ENCODE results near the gene CD55.

CD55 gene

DNA sequence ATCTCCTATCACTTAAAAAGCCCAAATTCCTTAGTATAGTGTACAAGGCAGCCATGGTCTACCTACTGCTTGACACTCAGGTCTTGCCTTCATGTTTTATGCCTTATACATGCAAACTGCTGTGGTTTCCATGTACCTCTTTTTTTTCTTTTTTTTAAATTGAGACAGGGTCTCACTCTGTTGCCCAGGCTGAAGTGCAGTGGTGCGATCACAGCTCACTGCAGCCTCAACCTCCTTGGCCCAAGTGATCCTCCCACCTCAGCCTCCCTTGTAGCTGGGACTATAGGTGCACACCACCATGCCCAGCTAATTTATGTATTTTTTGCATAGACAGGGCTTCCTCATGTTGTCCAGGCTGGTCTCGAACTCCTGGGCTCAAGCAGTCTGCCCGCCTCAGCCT is 8.0 kb downstream of the CD55 start:
- TF ChIP-seq, protein P1, sequence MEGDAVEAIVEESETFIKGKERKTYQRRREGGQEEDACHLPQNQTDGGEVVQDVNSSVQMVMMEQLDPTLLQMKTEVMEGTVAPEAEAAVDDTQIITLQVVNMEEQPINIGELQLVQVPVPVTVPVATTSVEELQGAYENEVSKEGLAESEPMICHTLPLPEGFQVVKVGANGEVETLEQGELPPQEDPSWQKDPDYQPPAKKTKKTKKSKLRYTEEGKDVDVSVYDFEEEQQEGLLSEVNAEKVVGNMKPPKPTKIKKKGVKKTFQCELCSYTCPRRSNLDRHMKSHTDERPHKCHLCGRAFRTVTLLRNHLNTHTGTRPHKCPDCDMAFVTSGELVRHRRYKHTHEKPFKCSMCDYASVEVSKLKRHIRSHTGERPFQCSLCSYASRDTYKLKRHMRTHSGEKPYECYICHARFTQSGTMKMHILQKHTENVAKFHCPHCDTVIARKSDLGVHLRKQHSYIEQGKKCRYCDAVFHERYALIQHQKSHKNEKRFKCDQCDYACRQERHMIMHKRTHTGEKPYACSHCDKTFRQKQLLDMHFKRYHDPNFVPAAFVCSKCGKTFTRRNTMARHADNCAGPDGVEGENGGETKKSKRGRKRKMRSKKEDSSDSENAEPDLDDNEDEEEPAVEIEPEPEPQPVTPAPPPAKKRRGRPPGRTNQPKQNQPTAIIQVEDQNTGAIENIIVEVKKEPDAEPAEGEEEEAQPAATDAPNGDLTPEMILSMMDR (conservative IDR thresholded peaks at IDR 0.05; ENCODE audit: low read depth, low read length) = no peak
- no peak for DNase-seq (ENCODE audit: low read depth)
- H3K4me3 ChIP-seq (ENCODE audit: low read depth, low read length) = no peak overlapping the region

DNA sequence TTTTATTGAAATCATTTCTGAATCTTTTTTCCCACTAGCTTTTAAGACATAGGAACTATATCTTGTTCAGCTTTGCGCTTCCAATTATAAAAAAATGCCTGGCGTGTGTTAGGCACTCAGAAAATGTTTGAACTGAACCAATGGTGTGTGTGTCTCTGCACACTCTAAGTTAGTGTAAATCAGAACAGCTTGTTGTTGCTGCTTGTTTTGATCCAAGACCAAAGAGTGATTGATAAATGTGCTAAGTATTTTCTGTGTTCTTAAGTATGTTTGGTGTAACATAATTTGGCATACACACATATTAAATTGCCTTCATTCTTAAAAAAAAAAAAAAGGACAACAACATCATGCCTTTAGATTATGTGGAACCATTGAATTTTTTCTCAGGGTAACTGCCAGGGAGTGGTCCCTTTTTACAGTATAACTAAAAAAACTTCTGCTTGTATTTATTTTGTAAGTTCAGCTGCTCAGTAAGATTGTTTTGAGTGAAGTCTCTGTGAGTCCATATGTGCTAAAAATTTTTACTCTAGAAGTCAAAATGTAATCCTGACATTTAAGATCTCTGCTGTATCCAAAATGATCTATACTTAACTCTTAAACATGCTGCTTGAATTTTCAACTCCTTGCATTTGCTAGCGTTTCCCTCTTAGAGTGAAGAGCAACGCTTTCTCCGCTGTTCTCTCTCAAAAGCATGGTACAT is 8.7 kb downstream of the CD55 start:
- DNase-seq (ENCODE audit: low read depth) = no peak
- TF ChIP-seq, protein P1 (conservative IDR thresholded peaks at IDR 0.05; ENCODE audit: low read depth, low read length) = no peak
- no peak overlapping the region for H3K4me3 ChIP-seq (ENCODE audit: low read depth, low read length)

DNA sequence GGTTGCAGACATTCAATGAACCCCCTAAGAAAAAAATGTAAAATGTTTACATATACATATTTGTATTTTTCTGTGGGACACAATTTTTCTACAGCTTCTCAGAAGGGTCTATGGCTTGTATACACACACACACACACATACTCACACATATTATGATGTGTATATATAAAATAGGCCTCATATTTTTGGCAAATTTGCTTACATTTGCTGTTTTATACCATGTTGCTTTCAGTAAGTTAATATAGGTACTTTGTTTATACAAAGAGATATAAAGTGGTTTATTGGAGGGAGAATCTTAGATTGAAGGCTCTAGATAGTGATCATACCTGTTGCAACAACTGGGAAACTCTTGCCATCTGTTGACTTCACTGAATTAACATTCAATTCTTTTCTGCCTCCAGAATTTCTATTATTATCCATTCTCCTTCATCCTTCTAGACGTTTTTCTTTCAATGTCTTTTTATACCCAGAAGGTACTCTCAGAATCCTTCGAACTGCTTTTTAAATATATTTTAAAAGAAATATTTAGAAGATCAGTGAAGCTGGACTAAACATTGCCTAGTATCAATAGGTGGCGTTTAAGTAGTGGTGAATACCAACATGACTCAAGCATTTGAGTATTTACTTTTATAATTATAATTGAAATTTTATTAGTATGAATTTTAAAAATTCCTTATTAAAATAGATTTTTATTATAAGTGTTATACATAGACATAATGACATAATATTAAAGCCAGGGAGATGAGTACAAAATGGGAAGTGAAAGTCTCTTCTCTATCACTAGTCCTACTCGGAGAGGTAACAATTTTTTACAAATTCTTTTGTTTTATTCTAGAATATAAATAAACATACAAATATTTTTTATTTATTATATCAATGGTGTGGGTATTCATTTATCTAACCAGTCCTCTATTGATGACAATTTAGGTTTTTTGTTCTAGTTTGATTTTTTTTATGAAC is 10.2 kb downstream of the CD55 start:
- TF ChIP-seq, protein P1 (conservative IDR thresholded peaks at IDR 0.05; ENCODE audit: low read depth, low read length) = no peak
- DNase-seq (ENCODE audit: low read depth) = no peak
- no peak overlapping the region for H3K4me3 ChIP-seq (ENCODE audit: low read depth, low read length)

DNA sequence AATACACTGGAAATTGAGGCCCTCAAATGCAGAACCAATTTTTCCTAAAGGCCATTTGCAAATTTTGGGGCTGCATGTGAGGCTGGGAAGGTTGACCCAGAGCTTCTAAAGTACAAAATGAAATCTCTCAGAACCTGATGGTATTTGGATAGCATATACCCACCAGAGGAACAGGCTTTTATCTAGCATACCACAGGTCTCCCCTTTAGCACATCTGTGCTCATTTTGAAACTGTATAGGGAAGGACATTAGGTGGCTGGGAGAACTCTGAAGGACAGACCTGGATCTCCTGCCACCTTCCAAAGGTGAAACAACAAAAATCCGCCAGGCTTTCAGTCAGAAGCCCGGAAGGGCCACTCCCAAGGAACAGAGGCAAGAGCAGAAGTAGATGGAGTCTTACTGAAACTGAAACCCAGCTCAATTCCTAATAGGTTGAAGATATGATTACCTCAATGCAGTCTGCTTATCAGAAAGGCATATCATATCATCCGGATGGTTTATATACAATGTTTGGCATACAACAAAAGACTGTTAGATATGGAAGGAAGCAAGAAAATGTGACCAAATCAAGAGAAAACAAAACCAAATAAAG is 11.6 kb downstream of the CD55 start:
- no peak for DNase-seq (ENCODE audit: low read depth)
- no peak overlapping the region for H3K4me3 ChIP-seq (ENCODE audit: low read depth, low read length)
- TF ChIP-seq, protein P1 (conservative IDR thresholded peaks at IDR 0.05; ENCODE audit: low read depth, low read length) = no peak

DNA sequence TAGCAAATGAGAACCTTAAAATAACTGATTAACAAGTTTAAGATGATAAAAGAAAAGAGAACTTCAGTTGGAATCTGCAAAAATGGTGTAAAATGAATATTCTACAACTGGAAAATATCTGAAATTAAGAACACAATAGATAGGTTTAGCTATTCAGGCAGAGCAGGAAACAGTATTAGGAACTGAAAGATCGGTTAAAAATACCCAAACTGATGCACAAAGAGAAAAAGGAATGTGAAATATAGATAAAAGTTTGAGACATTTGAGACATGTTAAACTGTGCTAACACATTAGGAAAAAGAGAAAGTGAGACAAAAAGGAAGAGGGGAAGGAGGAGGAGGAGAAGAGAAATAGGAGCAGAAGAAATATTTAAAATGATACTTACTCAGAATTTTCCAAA is 12.1 kb downstream of the CD55 start:
- TF ChIP-seq, protein P1 (conservative IDR thresholded peaks at IDR 0.05; ENCODE audit: low read depth, low read length) = no peak
- H3K4me3 ChIP-seq (ENCODE audit: low read depth, low read length) = no peak overlapping the region
- DNase-seq (ENCODE audit: low read depth) = no peak

DNA sequence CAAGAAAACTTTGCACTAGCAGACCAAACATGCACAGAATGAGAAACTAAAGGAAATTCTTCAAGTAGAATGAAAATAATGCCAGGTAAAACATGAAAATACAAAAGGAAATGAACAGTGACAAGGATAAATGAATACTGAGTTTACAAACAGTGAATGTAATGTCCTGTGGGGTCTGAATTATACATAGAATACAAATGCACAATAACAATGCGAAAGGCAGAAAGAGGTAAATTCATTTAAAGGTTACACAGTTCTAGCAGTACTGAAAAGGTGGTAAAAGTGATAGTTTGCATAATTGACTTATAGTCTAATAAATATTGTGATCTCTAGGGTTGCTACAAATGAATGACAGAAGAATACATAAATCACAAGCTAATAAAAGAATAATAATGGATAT is 12.9 kb downstream of the CD55 start:
- H3K4me3 ChIP-seq (ENCODE audit: low read depth, low read length) = no peak overlapping the region
- TF ChIP-seq, protein P1 (conservative IDR thresholded peaks at IDR 0.05; ENCODE audit: low read depth, low read length) = no peak
- no peak for DNase-seq (ENCODE audit: low read depth)
